Panc1 (cell line): ENCODE measurements around the gene RNU1-2.
"Not testable (repeated sequence)": the region's sequence is repeated elsewhere in the genome, so short reads cannot be mapped to it uniquely, and the experiment has no call there.

ENCODE experiments used
- CTCF ChIP-seq: fragments of 450-650 bp; IDR thresholded peaks from 2 replicates; pipeline ENCODE4 v1.5.1; 2017; ENCODE audit warnings: mild to moderate bottlenecking
- POLR2AphosphoS5 ChIP-seq: IDR thresholded peaks from 2 replicates; pipeline ENCODE4 v1.6.1; 2012; ENCODE audit warnings: mild to moderate bottlenecking, low read depth, low read length, moderate library complexity
- REST ChIP-seq, 2 experiments: IDR thresholded peaks; 2 replicates each; pipeline ENCODE4 v1.6.1; 2011 to 2012; ENCODE audit warnings: low read depth in 2 of 2, control low read depth in 1 of 2, low read length in 1 of 2, mild to moderate bottlenecking in 1 of 2, moderate library complexity in 1 of 2; ENCODE audit not compliant: insufficient read depth in 1 of 2
- SIN3A ChIP-seq: IDR thresholded peaks from 2 replicates; pipeline ENCODE4 v1.6.1; 2012; ENCODE audit warnings: low read depth, mild to moderate bottlenecking, low read length, moderate library complexity, borderline replicate concordance; ENCODE audit not compliant: insufficient read depth

- not testable (repeated sequence) for TF ChIP-seq CTCF; SIN3A; POLR2AphosphoS5; REST (IDR thresholded peaks at IDR 0.05; ENCODE audit: insufficient read depth in 1 of 2, low read depth in 2 of 2, low read length in 1 of 2)
Measured at GRCh38 chr1:16901371-16901770, 5.6 kb downstream of the RNU1-2 start.
